ENCODE data around the gene RIMBP2.

The RIMBP2 gene

DNA sequence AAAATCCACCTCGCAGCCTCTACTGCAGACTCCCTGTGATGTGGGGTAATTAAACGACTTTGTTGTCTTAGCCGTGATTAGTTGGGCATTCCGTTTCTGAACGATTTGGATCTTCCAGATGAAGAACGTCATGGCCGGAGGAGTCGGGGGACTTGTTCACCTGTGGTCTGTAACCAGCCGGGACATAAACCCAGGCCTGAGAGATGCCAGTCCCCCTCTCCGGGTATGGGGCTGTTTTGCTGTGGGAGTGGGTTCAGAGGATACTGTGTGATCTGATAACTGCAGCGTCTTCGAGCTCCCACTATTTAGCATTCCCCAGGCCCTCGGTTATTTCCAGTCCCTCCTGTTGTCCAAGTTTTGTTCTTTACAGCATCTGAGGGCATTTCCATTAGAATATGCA, 282.3 kb downstream of the RIMBP2 start:
- no peak for DNase-seq

DNA sequence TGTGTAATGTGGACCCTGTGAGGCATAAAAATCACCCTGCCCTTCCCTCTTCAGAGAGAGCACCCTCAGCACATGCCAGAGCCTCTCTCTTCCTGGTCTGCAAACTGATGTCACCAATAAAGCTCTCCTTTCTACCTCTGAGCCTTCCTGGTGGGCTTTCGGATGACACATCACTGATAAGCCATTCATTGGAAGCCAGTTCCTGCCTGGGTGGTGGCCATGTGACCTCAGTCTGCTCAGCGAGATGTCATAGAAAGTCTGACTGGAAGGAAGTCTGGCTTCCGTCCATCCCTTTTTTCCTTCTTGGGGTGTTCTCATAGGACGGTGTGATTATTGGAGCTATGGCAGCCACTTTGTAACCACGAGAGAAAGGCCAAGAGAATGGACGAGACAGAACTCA, 282.7 kb downstream of the RIMBP2 start:
- no peak for DNase-seq

DNA sequence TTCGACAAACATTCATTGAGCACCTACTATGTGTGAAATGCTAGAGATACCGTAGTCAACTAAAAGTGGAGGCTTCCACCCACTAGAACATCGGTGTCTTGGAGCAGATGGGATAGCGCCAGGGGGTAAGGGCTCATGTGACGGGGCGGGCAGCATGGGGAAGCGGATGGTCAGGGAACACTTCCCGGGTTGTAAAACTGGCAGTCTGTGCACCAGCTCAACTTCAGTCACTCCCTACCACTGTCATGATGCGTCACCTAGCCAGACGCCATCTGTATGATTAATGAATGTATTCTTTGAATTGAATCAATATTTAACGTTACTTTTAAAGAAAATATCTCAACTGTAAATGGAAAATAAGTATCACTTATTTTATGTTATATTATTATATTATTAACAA, 284.9 kb downstream of the RIMBP2 start:
- no peak for DNase-seq

DNA sequence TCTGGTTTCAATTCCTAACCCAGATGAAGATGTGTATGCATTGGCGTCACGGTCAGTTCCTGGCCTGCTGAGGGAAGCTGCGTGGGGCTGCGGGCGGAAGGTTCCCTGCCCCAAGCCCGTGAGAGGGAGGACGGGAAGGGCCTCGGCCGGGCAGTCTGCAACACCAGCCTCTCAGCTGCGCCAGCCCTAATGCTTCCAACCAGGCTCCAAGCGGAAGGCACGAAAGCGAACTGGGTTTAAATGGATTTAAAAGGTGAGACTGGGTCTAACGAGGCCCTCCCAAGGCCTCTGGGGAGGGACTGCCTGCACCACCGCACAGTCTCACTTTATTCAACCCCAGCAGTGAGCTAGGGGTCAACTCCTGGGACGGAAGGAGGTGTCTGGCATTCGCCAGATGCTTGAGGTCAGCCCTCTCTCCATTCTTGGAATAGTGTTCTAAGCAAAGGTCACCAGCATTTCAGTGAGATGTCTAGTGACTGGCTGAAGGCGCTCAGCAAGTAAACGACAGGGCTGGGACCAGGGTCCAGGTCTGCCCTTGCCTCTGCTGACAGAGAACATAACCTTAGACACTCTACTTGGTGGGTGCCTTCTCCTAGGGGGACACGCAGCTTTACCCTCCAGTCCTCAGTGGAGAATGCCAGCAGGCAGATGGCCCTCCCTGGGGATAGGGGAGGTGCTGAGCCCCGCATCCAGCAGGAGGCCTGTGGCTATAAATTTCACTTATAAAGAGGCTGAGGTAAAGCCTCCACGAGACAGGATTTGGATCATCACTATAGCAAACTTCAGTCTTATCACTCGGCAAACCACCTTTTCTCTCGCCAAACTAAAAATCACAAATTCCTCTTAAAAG, 286.2 kb downstream of the RIMBP2 start:
- DNase-seq = no peak

DNA sequence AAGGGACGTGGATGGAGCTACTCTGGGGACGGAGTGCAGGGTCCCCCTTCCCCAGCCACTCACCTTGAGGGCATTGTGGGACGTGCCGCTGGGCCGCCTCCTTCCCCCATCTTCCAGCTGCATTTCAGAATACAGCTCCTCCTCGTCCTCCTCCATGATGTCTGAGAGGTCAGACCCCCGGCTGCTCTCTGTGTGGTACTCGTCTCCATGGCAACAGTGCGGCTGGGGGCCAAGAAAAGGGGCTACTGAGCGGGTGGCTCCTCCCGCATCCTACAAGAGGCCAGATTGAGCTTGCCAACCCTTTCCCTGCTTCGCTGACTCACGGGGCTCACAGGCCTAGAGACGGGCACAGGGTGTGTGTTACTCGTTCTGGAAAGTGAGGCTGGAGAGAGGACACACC, 288.0 kb downstream of the RIMBP2 start:
- no peak for DNase-seq

DNA sequence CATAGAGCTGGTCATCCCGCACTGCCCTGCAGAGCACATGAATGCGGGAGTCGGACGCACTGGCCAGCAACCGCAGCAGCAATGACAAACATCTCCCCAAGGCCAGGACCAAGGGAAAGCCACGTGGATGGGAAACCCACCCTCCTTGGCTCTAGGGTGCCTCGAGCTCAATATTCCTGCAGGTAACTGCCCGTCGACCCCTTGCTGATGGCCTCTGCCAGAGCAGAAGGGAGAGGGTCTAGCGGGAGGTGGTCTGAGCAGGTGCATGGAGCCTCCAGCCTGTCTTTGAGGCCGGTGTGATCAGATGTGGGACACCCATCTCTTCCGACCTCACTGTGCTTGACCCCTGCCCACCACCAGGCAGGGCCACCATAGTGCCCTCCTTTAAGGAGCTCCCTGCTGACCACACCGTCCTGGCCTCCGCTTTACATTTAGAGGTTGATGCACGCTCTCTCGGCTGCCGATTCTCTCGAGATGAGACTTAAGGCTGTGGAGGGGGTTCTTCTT, 288.7 kb downstream of the RIMBP2 start:
- no peak for DNase-seq

DNA sequence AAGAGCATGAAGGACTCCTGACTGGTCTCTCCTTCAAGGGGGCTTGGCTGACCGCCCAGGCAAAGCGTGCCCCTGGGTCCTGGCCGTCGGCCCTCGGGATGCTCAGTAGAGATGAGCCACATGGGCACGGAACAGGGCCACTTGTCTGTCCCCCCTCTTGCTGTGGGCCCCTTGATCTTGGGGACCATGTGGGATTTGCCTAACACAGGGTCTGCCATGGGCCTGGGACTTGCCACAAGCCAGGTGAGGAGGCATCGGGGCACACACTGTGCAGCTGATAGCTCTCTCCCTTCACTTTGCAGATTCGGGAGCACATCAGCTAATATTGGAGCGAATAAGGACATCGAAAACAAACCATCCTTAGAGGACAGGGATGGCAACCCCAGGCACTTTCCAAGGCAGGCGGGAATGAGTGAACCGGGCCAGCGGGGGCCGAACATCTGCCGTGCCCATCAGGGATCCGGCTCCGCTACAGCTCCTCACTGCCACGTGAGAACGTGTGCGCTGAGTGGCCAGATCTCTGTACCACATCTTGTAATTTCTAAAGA, 290.3 kb downstream of the RIMBP2 start:
- no peak for DNase-seq

DNA sequence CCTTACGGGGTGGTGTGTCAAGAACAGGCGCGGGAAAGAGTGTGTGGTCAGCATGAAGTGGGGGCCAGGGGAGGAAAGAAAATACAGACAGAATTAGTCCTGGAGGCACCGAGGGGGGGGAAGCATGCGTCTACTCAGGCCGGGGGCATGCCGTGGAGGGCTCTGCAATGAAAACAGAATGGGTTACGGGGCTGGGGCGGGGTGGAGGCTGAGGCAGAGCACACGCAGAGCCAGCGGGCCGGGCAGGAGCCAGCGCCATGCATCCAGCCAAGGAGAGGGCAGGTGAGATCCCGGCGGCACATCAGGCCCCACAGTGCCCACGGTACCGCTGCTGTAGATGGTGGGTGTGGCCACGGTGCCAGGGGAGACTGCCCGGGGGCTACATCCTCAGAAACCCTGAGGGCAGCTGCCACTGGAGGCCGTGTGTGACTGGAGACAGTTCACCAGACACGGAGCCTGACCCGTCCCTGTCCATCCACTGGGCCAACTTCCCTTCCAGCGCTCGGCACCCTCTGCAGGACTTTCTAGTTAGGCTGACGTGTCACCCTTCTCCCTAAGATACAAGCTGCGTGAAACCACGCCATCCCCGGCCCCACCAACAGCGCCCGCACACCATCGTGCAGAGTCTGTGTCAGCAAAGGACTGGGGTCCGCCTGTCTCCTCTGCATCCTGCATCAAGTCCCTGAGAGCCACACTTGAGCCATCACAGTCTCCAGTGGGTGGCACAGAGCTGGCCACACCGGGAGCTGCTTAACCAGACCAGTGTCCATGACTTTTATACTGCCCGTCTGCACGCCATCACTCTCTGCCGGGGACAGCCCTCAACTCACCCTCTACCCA, 291.0 kb downstream of the RIMBP2 start:
- no peak for DNase-seq

DNA sequence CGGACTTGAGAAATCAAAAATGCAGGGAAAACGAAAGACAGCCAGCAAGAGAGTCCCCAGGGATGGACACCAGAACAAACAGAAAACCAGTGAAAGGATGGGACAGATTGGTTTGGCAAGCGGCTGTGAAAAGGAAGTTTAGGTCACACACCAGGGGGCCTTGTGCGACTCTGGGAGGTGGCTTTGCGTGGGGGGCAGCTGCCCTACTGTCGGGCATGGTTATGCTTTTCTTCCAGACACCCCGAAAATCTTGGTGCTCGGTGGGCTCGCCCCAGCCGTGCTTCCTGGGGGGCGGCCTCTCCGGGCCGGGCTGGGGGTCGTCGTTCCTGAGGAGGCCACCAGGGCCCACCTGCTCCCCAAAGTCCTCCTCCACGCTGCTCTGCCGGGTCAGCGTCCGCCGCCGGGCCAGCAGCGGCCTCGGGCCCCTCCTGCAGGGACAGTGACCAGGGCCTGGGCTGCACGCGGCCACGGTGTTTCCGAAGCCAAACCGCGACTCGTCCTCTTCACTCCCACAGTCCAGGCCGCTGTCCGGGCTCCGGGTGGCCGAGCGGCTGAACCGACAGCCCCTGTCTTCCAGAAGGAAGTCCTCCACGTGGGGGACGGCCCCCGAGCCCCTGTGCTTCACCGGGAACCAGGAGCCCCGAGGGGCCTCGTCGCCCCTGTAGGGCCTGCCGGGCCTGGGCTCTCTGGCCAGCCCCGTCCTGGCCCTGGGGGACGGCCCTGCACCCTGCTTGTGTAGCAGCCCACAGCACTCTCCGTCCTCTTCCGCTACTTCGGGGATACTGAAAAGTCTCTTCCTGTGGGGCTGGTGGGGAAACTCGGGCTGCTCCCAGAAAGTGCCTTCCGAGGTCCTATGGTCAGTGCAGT, 291.9 kb downstream of the RIMBP2 start:
- no peak for DNase-seq

DNA sequence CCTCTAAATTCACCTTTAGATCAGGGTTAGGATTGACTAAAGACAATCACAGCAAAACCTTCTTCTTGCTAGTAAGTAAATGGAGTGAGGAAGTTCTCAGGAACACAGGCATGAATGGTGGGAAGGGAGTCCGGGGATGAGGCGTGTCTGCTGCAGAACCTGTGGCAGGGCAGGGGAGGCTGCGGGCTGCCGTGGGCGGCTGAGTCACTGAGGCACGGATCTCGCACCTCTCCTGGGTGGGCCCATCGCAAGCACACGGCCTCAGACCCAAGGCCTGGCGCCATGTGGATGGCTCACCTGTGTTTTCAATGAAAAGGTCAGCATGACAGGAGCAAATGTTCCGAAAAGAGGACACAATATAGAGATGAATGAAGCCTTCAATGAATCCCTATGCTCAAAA, 293.0 kb downstream of the RIMBP2 start:
- DNase-seq = no peak

DNA sequence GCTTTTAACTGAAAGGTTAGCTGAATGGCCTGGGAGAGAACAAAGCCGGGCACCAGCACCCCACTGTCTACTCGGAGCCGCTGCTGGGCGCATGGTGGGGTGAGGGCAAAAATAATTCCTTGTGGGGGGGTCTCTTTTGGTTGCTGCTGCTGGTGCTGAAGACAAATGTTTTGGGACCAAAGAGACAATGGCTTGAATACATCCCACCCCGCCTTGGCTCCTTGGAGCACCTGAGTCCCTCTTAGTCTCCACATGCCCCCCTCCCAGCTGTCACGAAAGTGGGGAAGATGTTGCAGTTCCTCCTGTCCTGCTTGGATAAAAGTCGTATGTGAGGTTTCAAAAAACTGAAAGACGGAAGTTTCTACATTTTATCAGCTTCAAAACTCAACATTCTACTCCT, 293.4 kb downstream of the RIMBP2 start:
- no peak for DNase-seq

DNA sequence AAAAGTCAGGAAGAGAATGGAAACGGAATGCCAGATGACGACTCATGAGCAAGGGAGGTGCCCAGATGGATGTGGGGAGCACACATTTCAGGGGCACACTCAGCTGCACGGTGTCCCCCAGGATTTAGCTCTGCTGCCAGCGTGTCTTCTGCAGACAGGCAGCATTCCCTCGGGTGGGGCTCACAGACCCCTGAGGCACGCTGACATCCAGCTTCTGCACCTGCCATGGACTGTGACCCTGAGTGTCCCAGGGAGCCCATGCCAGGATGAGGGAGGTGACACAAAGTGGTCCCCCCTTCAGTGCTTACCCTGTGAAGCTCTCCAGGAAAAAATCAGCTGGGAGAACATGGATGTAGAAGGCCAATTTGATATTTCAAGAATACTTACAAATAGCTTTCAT, 294.2 kb downstream of the RIMBP2 start:
- DNase-seq = no peak

DNA sequence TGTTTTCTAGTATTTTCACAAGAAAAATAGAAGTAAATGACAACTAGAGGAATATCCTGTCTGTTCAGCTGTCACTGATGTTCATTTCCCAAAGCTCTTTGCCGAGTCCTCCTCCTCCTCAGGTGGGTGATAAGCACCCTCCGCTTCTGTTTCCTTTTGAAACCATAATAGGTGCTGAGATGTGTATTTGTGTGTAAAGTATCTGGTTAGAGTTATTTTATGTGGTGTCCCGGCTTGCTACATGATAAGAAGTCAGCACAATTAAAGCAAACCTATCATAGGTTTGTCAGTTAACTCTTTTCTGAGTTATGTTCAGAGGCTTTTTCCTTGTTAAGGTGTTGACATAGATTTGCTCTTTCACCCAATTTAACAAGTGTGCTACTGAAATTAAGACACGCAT, 296.0 kb downstream of the RIMBP2 start:
- no peak for DNase-seq

DNA sequence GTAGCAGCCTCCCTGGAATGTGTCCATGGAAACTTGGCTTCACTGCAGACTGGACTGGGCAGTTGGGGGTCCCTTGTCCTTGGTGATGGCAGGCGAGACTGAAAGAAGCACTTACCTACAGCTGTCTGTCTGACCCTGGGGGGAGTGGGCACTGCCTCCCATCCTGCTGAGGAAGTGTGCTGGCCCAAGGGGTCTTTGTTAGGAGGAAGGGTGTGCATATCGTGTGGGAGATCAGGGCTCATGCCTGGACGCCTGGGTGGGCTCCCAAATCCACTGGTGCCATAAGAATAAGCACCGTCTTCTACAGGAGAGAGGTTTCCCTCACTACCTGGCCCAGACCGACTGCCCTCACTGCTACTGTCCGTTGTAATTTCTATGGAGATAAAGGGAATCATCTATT, 297.0 kb downstream of the RIMBP2 start:
- no peak for DNase-seq

DNA sequence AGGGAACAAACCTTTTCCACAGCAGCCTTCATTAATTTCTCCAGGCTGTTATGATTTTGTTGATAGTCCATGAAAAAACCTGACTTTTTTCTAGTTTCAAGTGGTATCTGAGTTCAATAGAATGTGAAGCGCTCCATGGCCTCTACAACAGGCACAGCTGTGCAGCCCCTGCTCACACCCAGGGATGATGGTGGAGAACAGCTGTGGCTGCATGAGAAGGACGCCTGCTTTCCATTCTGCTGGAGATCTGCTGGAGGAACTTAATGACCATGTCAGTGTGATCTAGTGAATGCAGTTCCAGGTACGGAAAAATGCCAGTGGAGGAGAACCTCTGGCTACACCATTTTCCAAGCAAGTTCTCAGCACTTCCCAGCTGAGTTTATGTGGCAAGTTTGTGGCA, 297.8 kb downstream of the RIMBP2 start:
- DNase-seq = no peak

DNA sequence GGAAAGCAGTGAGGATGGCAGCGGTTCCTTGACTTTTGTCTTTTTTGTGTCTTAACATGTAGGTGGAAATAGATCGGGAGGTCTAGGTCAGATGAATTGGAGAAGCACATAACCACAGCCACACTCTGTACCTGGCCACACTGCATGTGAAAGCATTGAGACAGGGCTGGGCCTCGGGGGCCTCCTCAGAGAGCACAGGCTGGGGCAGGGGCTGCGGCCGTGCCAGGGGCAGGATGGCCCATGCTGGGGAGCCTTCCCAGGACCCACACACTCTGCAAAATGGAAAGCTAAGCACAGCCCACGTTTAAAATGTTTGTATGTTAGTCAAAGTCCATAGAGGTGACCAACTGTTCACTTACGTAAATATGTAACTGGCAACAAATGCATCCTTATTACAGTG, 301.7 kb downstream of the RIMBP2 start:
- no peak for DNase-seq

DNA sequence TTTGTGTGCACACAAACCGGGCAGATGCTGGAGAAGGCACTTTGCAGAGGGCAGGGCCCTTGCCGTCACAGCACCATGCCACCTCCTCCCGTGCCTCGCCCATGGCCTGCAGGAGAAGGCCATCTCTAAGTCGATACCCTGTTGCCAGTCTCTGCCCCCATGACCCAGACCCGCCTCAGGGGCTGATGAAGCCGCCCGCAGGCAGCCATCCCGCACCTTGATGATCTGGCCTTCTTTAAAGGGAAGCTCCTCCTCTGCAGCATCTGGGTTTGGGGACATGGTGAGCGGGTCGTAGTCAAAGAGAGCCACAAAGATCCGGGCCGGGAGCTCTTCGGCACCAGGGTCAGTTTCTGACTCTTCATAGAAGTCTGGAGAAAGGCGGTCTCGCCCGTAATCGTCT, 302.2 kb downstream of the RIMBP2 start:
- no peak for DNase-seq

DNA sequence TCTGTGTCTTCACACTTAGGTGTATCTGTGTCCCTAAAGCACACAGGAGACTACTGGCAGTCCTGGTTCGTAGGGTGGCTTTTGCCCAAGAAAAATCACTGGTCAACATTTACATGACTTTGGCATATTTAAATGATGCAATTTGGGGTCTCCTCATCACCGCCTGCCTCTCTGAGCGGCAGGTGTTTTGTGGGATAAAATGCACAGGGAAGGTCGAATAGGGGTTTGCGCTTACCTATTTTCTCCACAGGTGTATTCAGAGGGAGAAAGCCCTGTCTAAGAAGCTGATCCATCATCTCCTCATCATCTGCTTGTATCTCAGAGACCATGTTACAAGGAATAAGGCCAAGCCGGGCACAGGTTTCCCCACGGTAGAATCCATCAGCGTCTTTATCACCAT, 303.7 kb downstream of the RIMBP2 start:
- DNase-seq = no peak

DNA sequence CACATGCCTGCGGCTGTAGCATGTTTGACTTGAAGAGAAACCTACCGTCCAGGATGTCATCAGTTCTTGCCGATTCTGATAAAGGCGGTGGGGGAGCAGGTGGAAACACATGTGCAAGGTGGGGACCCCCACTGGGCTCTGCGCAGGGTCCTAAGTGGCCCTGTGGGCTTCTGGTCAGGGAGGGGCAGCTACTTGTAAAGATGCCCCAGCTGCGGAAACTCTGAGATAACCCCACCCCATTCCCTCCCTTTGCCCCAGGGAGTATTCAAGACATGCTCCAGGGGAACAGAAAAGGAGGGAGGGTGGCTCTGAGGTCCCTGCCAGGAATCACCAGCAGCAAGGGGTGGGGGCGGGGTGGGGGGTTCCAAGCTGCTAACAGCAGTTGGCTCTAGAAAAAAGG, 310.8 kb downstream of the RIMBP2 start:
- no peak for DNase-seq

DNA sequence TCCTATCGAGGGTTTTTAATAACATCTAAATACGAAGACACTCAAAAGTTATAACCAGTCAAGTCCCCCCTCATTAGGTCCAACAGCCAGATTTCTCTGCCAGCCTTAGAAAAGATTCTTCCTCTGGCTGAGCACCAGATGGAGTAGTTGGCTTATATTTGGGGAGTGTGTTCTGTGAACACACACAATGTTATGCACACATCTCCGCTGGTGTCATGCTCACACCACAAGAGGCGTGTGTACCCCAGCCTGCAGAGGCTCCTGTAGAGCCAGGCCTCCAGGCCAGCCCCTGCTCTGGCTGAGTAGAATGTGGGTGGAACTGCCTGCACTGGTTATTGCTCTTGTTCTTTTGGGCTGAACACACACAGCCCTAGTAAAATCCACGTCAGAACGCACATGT, 314.4 kb downstream of the RIMBP2 start:
- DNase-seq = no peak

DNA sequence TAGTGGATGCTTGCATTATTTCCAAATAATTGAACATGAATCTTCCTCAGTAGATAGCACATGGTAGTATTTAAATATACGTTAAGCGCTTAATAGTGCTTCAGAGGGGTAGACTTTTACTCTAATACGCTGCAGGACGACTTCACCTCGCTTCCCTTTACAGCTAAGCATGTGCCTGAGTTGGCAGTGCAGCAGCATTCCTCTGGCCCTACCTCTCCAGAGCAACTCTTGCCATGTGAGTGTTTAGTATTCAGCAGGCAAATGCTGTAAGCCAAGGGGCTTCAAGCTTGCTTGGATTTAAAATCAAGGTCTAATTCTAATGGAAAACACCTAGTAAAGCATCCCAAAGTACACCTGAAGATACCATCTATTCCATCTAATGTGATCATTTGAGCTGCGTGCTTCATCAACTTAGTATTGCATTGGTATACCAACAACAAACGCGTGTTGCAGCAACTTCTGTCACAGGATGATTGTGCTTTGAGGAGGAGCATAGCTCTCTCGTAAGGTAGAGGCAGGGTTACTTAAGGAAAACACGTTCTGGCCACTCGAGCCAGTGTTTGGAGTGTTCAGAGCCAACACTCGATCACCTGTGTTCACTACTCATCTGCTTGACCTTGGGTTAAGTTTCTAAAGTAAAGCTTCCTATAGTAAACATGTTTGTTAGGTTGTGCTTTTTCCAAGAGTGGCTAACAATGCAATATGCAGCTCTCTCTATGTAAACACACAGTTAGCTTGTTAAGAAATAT, 317.8 kb downstream of the RIMBP2 start:
- DNase-seq = no peak

DNA sequence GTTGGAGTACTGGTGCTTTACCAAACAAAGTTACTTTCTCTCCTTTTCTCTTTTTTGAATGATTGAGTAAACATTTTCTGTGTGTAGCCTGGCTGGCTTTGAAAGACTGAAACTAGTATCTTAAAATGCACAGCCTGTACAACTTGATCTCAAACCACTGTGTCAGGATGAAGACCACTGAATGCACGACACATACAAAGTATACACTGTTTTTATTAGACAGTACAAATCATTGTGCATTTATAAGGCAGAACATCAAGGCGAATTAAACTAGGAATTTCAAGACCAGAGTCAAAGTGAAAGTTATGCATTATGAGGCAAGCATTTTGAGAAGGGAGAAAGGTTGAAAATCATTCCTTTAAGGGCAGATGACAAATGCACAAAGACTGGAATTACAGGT, 319.4 kb downstream of the RIMBP2 start:
- DNase-seq = no peak
